B cell (primary cell): ENCODE data around the gene XXYLT1. TPM values are rescaled to one million over a fixed set of nuclear protein-coding genes. Genes with fewer than 3 reads are reported as not detected.

Experiments
- ATAC-seq: fragments of 200-7000 bp; cut with Tn5 transposase; one replicate; pipeline ENCODE4 v1.10.0; 2021; ENCODE audit warnings: low read depth, mild to moderate bottlenecking, moderate number of reproducible peaks, moderate library complexity
- CTCF ChIA-PET: fragments of 350-600 bp; sonication (Branson Sonifier 250); formaldehyde crosslinking; loops from one replicate; lab custom pipeline; 2021; ENCODE audit warnings: antibody characterized with exemption, inconsistent platforms; lab: Charles Lee
- POLR2A ChIA-PET: fragments of 350-600 bp; sonication (Branson Sonifier 250); formaldehyde crosslinking; loops from one replicate; lab custom pipeline; 2021; ENCODE audit warnings: antibody characterized with exemption; lab: Charles Lee
- DNase-seq: peaks from one replicate; pipeline ENCODE4 v3.0.0; 2013
- H2AFZ ChIP-seq: 2 replicates; pipeline ENCODE4 v1.6.1; 2012; ENCODE audit warnings: mild to moderate bottlenecking, low read depth, low read length; ENCODE audit not compliant: insufficient read depth, poor library complexity, severe bottlenecking
- H3K27ac ChIP-seq, 2 donors: 1 replicate in 1 of 2; 2 replicates in 1 of 2; pipeline ENCODE4 v1.5.1; 2012 to 2013; ENCODE audit warnings: low read length in 2 of 2, mild to moderate bottlenecking in 2 of 2, moderate library complexity in 1 of 2
- H3K27me3 ChIP-seq, 4 experiments: fragments of 200-600 bp in 1 of 4; sonication (generic) in 1 of 4; replicated peaks in 1 of 4; 1 replicate in 2 of 4; 2 replicates in 2 of 4; pipeline versions ENCODE4 v1.6.1 to v1.7.0; 2013 to 2016; ENCODE audit warnings: low read length in 3 of 4, mild to moderate bottlenecking in 2 of 4, mixed read lengths in 1 of 4, moderate library complexity in 1 of 4; ENCODE audit not compliant: insufficient read depth in 4 of 4, control insufficient read depth in 3 of 4; ENCODE audit errors: control extremely low read depth in 1 of 4
- H3K36me3 ChIP-seq, 2 experiments: replicated peaks in 1 of 2; 1 replicate in 1 of 2; 2 replicates in 1 of 2; pipeline versions ENCODE4 v1.6.1 to v1.7.1; 2013; ENCODE audit warnings: low read length in 1 of 2; ENCODE audit not compliant: insufficient read depth in 2 of 2, control insufficient read depth in 1 of 2; ENCODE audit errors: control extremely low read depth in 1 of 2, extremely low read depth in 1 of 2
- H3K4me1 ChIP-seq, 2 donors: fragments of 200-600 bp in 1 of 2; sonication (generic) in 1 of 2; 1 replicate in 1 of 2; 2 replicates in 1 of 2; pipeline versions ENCODE4 v1.5.1 to v1.6.1; 2013 to 2017; ENCODE audit warnings: low read length in 2 of 2; ENCODE audit not compliant: control insufficient read depth in 2 of 2, insufficient read depth in 2 of 2
- H3K4me2 ChIP-seq: replicated peaks from 2 replicates; pipeline ENCODE3; 2012; ENCODE audit warnings: mild to moderate bottlenecking, low read depth, low read length; ENCODE audit not compliant: poor library complexity, severe bottlenecking
- H3K4me3 ChIP-seq, 5 experiments: fragments of 200-600 bp in 1 of 5; sonication (generic) in 1 of 5; 1 replicate in 3 of 5; 2 replicates in 2 of 5; pipeline versions ENCODE4 v1.5.1 to v1.7.0; 2011 to 2016; ENCODE audit warnings: low read length in 4 of 5, mild to moderate bottlenecking in 4 of 5, low read depth in 2 of 5, control low read depth in 1 of 5, moderate library complexity in 1 of 5; ENCODE audit not compliant: insufficient read depth in 1 of 5; ENCODE audit errors: control extremely low read depth in 1 of 5, extremely low read depth in 1 of 5
- H3K79me2 ChIP-seq: fragments of 200-600 bp; sonication (generic); one replicate; pipeline ENCODE4 v1.6.0; 2016; ENCODE audit warnings: low read length; ENCODE audit not compliant: control insufficient read depth, insufficient read depth
- H3K9ac ChIP-seq: fragments of 200-600 bp; sonication (generic); 2 replicates; pipeline ENCODE4 v1.6.1; 2017; ENCODE audit warnings: mild to moderate bottlenecking, low read length, moderate library complexity
- H3K9me3 ChIP-seq, 3 donors: one replicate each; pipeline versions ENCODE4 v1.6.1 to v1.7.1; 2013; ENCODE audit warnings: low read length in 2 of 3; ENCODE audit not compliant: control insufficient read depth in 2 of 3, insufficient read depth in 1 of 3; ENCODE audit errors: control extremely low read depth in 1 of 3
- H4K20me1 ChIP-seq: 2 replicates; pipeline ENCODE4 v1.6.0; 2012; ENCODE audit warnings: mild to moderate bottlenecking, low read length; ENCODE audit not compliant: insufficient read depth, control insufficient read depth, poor library complexity, severe bottlenecking
- H3K27ac Mint-ChIP-seq: one replicate; pipeline ENCODE4 v1.8.0; 2021; ENCODE audit warnings: mixed read lengths
- H3K27me3 Mint-ChIP-seq: one replicate; pipeline ENCODE4 v1.8.0; 2021; ENCODE audit warnings: mixed read lengths
- H3K4me1 Mint-ChIP-seq: one replicate; pipeline ENCODE4 v1.8.0; 2021; ENCODE audit warnings: mixed read lengths
- H3K4me3 Mint-ChIP-seq: one replicate; pipeline ENCODE4 v1.8.0; 2021; ENCODE audit warnings: mixed read lengths
- H3K9me3 Mint-ChIP-seq: one replicate; pipeline ENCODE4 v1.8.0; 2022; ENCODE audit warnings: mixed read lengths; ENCODE audit not compliant: insufficient read depth
- EZH2 ChIP-seq: IDR thresholded peaks from 2 replicates; pipeline ENCODE4 v1.6.1; 2012; ENCODE audit warnings: borderline replicate concordance, low read depth, mild to moderate bottlenecking, moderate library complexity, low read length; ENCODE audit not compliant: insufficient read depth, poor library complexity, severe bottlenecking
- WGBS: methylation state at CpG from one replicate; pipeline ENCODE4 v1.1.5; 2013; ENCODE audit warnings: missing lambda C conversion rate; ENCODE audit not compliant: insufficient coverage; 5-methylcytosine and 5-hydroxymethylcytosine counted together
- intact Hi-C: fragments of 100-400 bp; cut with micrococcal nuclease; formaldehyde crosslinking; loops from one replicate; pipeline ENCODE4 v1.10.0; 2022
- polyA plus RNA-seq: library from polyadenylated mRNA; depleted of rRNA; stranded (reverse); fragments of >200 nt; gene quantifications from 2 replicates; pipeline ENCODE4 v1.2.3, GENCODE V29; 2012
- total RNA-seq, 2 donors: library from RNA; stranded (reverse); fragments of 120-200 nt in 1 of 2; gene quantifications; 1 replicate in 1 of 2; 2 replicates in 1 of 2; pipeline versions ENCODE4 v1.2.3 to v1.2.4, GENCODE V29; 2013 to 2022
- TF ChIP-seq, protein P1 (sequence below): fragments of 200-600 bp; IDR thresholded peaks from one replicate; pipeline ENCODE4 v1.8.0; 2022; ENCODE audit warnings: antibody characterized with exemption, mild to moderate bottlenecking

The XXYLT1 gene
- total and polyA plus RNA-seq, 2 donors (not counting 1 experiment from before 2014, with no cell fraction given): 2.6 to 11.2 TPM

DNA sequence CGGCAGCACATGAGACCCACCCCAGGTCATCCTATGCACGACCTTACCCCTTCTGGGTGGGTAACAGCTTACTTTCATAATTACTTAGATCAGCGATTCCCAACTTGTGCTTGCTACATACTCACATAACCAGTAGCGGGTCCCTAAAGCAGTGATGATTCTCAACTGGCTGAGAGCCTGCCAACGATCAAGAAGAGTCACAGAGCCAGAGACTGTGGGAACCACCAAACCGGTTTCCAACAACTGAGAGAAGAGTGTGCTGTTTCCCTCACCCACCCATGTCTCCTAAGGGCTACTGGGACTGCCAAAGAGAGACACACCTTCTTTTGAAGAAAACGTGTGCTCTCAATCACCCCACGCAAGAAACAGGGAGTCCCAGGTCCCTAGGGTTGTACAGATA, 12.0 kb upstream of the XXYLT1 start:
- no peak overlapping the region for H3K27ac ChIP-seq
- intact Hi-C loops: no loop called here
- H4K20me1 ChIP-seq: peaks cover 5% of the 10 kb centered on the region
- H3K27ac Mint-ChIP-seq: no peak overlapping the region
- H3K36me3 ChIP-seq: peaks cover 21 to 49% of the 10 kb centered on the region in 2 experiments
- ChIA-PET POLR2A (no interaction called here), CTCF (interaction anchor here (0.8 kb wide), 1 partner anchor 811 kb away, joined by 3 read pairs; no protein-coding TSS in a partner anchor)
- H3K27me3 ChIP-seq: no peaks in the 10 kb centered on the region
- TF ChIP-seq, protein P1, sequence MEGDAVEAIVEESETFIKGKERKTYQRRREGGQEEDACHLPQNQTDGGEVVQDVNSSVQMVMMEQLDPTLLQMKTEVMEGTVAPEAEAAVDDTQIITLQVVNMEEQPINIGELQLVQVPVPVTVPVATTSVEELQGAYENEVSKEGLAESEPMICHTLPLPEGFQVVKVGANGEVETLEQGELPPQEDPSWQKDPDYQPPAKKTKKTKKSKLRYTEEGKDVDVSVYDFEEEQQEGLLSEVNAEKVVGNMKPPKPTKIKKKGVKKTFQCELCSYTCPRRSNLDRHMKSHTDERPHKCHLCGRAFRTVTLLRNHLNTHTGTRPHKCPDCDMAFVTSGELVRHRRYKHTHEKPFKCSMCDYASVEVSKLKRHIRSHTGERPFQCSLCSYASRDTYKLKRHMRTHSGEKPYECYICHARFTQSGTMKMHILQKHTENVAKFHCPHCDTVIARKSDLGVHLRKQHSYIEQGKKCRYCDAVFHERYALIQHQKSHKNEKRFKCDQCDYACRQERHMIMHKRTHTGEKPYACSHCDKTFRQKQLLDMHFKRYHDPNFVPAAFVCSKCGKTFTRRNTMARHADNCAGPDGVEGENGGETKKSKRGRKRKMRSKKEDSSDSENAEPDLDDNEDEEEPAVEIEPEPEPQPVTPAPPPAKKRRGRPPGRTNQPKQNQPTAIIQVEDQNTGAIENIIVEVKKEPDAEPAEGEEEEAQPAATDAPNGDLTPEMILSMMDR: no peak
- no peak for TF ChIP-seq EZH2
- no peaks in the 10 kb centered on the region for H3K79me2 ChIP-seq
- no peaks in the 10 kb centered on the region for H3K27me3 Mint-ChIP-seq
- WGBS: 100% methylated on average over 2 of the region's 8 CpGs
- no peaks in the 10 kb centered on the region for H3K4me1 Mint-ChIP-seq
- no peak for DNase-seq
- ATAC-seq: no peak
- no peak overlapping the region for H3K4me2 ChIP-seq
- no peak overlapping the region for H2AFZ ChIP-seq
- H3K9me3 ChIP-seq: no peaks in the 10 kb centered on the region
- H3K9ac ChIP-seq: no peak overlapping the region
- H3K9me3 Mint-ChIP-seq: no peaks in the 10 kb centered on the region
- H3K4me3 Mint-ChIP-seq: no peak overlapping the region
- no peak overlapping the region for H3K4me3 ChIP-seq
- H3K4me1 ChIP-seq: no peaks in the 10 kb centered on the region

DNA sequence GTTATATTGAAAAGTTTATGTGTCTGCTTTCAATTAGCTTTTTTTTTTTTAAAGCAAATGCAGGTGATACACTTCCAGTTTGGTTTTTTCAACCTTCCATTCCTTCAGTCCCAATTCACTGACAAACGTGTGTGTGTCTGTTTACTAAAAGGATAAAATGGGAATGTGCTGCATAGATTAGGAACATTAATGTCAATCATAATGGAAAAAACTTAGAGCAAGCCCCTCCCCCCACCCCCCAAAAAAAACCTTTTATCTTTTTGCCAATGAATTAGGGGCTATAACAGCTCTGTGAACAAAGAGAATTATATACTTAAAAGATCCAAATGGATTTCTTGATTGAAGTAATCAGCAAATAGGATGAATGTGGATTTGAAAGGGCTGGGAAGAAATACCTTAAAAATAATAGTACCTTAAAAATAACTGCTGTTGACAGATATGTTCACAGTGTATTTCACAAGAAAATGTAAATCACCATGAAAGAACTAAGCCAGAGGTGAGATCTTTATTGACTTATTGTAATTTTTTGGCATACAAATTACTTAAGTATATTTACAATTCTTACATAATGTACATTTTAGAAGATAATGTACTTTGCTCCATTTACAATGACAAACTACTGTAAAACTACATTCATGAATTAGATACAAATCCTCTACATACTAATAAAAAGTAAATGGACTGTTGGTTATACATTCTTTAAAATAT, 3.5 kb upstream of the XXYLT1 start:
- H3K4me2 ChIP-seq: no peak overlapping the region
- no peak overlapping the region for H3K27ac ChIP-seq
- no peaks in the 10 kb centered on the region for H4K20me1 ChIP-seq
- Mint-ChIP-seq H3K4me1 (peaks cover 15% of the 10 kb centered on the region), H3K27me3 (no peaks in the 10 kb centered on the region), H3K4me3 (no peak overlapping the region), H3K27ac (no peak overlapping the region), H3K9me3 (no peaks in the 10 kb centered on the region)
- peaks cover 2 to 7% of the 10 kb centered on the region in 2 experiments for H3K36me3 ChIP-seq
- intact Hi-C loops: loop anchor here (10.0 kb wide), 1 partner anchor 380 kb away; no protein-coding TSS in a partner anchor
- H2AFZ ChIP-seq: no peak overlapping the region
- no peak overlapping the region for H3K4me3 ChIP-seq
- ChIA-PET CTCF (interaction anchor here (1.2 to 10.2 kb wide), 2 partner anchors 12 to 245 kb away, joined by 3 to 203 read pairs; no protein-coding TSS in a partner anchor), POLR2A (interaction anchor here (1.3 kb wide), 1 partner anchor 169 kb away, joined by 3 read pairs; the partner anchor contains the start of gene ACAP2)
- no CpG with 5 or more reads among the region's 1 CpG for WGBS
- no peaks in the 10 kb centered on the region for H3K79me2 ChIP-seq
- no peak for DNase-seq
- H3K27me3 ChIP-seq: no peaks in the 10 kb centered on the region
- no peak for ATAC-seq
- no peaks in the 10 kb centered on the region for H3K9me3 ChIP-seq
- H3K9ac ChIP-seq: no peak overlapping the region
- H3K4me1 ChIP-seq: peaks cover 16% of the 10 kb centered on the region in 2 donors
- no peak for TF ChIP-seq EZH2
- TF ChIP-seq, protein P1: no peak
